Colonic mucosa (tissue), 4 donors: ENCODE results near the gene BCL11A. TPM values are rescaled to one million over a fixed set of nuclear protein-coding genes. Genes with fewer than 3 reads are reported as not detected.

Experiments
- DNase-seq: peaks from one replicate; pipeline ENCODE4 v3.0.0-alpha.2; 2020
- H3K27ac ChIP-seq: fragments of 200-600 bp; one replicate; pipeline ENCODE4 v1.8.0; 2021
- H3K27me3 ChIP-seq: fragments of 200-600 bp; one replicate; pipeline ENCODE4 v1.8.0; 2021
- H3K36me3 ChIP-seq: fragments of 200-600 bp; one replicate; pipeline ENCODE4 v1.8.0; 2021
- H3K4me1 ChIP-seq: fragments of 200-600 bp; one replicate; pipeline ENCODE4 v1.8.0; 2021; ENCODE audit warnings: mild to moderate bottlenecking
- H3K4me3 ChIP-seq: fragments of 200-600 bp; one replicate; pipeline ENCODE4 v1.8.0; 2021
- H3K9ac ChIP-seq, 2 donors: one replicate each; pipeline ENCODE4 v1.7.0; 2013; ENCODE audit warnings: control low read depth in 2 of 2, low read depth in 2 of 2, low read length in 2 of 2
- H3K9me3 ChIP-seq: fragments of 200-600 bp; one replicate; pipeline ENCODE4 v1.8.0; 2021
- CTCF ChIP-seq: fragments of 200-600 bp; IDR thresholded peaks from one replicate; pipeline ENCODE4 v1.8.0; 2022; ENCODE audit warnings: antibody characterized with exemption, mild to moderate bottlenecking
- intact Hi-C: fragments of 100-400 bp; cut with DNase I; formaldehyde crosslinking; loops from one replicate; pipeline ENCODE4 v1.14.1; 2022
- total RNA-seq, 2 donors: library from RNA; stranded (reverse); fragmentation: NEBNext Ultra II Directional in 1 of 2; extraction: Animal tissue kit (Norgen Biotek cat#: 25700) in 1 of 2; gene quantifications; one replicate each; pipeline ENCODE4 v1.2.1, GENCODE V29; 2021
- donor health status: healthy.
- donor health status: DM: no; HTN: no; CAD: no.
- donor health status: DM: no; HTN: no; CAD: no.

BCL11A gene
- total RNA-seq, 2 donors from 2014 or later, result 22.9 to 27.1 TPM

- Histone ChIP-seq H3K4me3 (no peak overlapping the region), H3K27ac (no peak overlapping the region), H3K9me3 (no peaks in the 10 kb centered on the region), H3K36me3 (no peaks in the 10 kb centered on the region), H3K27me3 (no peaks in the 10 kb centered on the region), H3K9ac (no peak overlapping the region), H3K4me1 (no peaks in the 10 kb centered on the region)
- DNase-seq, result no peak
- intact Hi-C loops, result no loop called here
- TF ChIP-seq CTCF, result no peak
These were observed 146.1 kb downstream of the BCL11A start for GRCh38 chr2:60407398-60407797.

- no peaks in the 10 kb centered on the region for H3K9me3 ChIP-seq
- H3K9ac ChIP-seq, result no peak overlapping the region
- no peak overlapping the region for H3K27ac ChIP-seq
- no peak for DNase-seq
- H3K27me3 ChIP-seq, result no peaks in the 10 kb centered on the region
- no peaks in the 10 kb centered on the region for H3K36me3 ChIP-seq
- no peaks in the 10 kb centered on the region for H3K4me1 ChIP-seq
- intact Hi-C loops, result no loop called here
- TF ChIP-seq CTCF, result no peak
- no peak overlapping the region for H3K4me3 ChIP-seq
These were observed 147.3 kb downstream of the BCL11A start for GRCh38 chr2:60406192-60406591.

- no peak for TF ChIP-seq CTCF
- no peak overlapping the region for H3K4me3 ChIP-seq
- intact Hi-C loops, result no loop called here
- no peak overlapping the region for H3K27ac ChIP-seq
- H3K36me3 ChIP-seq, result no peaks in the 10 kb centered on the region
- H3K9ac ChIP-seq, result no peak overlapping the region
- no peak for DNase-seq
- no peaks in the 10 kb centered on the region for H3K9me3 ChIP-seq
- no peaks in the 10 kb centered on the region for H3K27me3 ChIP-seq
- H3K4me1 ChIP-seq, result no peaks in the 10 kb centered on the region
These were observed 148.1 kb downstream of the BCL11A start for GRCh38 chr2:60405271-60405919.

Other genes with a start within 250 kb of the BCL11A start
- 10 to 100 TPM in 1 of 2 donors, 1 to 10 TPM in 1; 8.5 to 12.0 TPM for gene PAPOLG, start 202.6 kb upstream of the BCL11A start, total RNA-seq